ENCODE data around the gene MYO15A.

MYO15A gene

GRCh38 chr17:18108401-18109312, at the start of gene MYO15A:
Gene MYO15A (plus strand): TSS chr17:18108756. CDS start chr17:18118801, 10,045 bp downstream.
- no peak for DNase-seq (ENCODE audit: low read depth)
- TF ChIP-seq CTCF (IDR thresholded peaks at IDR 0.05; ENCODE audit: control insufficient read depth, insufficient read depth, low read depth, low read length, missing control alignments): no peak
- H3K4me3 ChIP-seq (ENCODE audit: control insufficient read depth, low read depth, low read length): no peak within 1 kb of the TSS

GRCh38 chr17:18059283-18059682, 49.3 kb upstream of the MYO15A start:
- H3K4me3 ChIP-seq (ENCODE audit: control insufficient read depth, low read depth, low read length): no peak overlapping the region
- no peak for DNase-seq (ENCODE audit: low read depth)
- TF ChIP-seq CTCF (IDR thresholded peaks at IDR 0.05; ENCODE audit: control insufficient read depth, insufficient read depth, low read depth, low read length, missing control alignments): no peak

GRCh38 chr17:18064053-18064452, 44.5 kb upstream of the MYO15A start:
- no peak for DNase-seq (ENCODE audit: low read depth)
- TF ChIP-seq CTCF (IDR thresholded peaks at IDR 0.05; ENCODE audit: control insufficient read depth, insufficient read depth, low read depth, low read length, missing control alignments): no peak
- no peak overlapping the region for H3K4me3 ChIP-seq (ENCODE audit: control insufficient read depth, low read depth, low read length)

GRCh38 chr17:18065546-18065945, 43.0 kb upstream of the MYO15A start:
- no peak for DNase-seq (ENCODE audit: low read depth)
- no peak for TF ChIP-seq CTCF (IDR thresholded peaks at IDR 0.05; ENCODE audit: control insufficient read depth, insufficient read depth, low read depth, low read length, missing control alignments)
- H3K4me3 ChIP-seq (ENCODE audit: control insufficient read depth, low read depth, low read length): no peak overlapping the region

- no peak for TF ChIP-seq CTCF (IDR thresholded peaks at IDR 0.05; ENCODE audit: control insufficient read depth, insufficient read depth, low read depth, low read length, missing control alignments)
- DNase-seq (ENCODE audit: low read depth): no peak
- no peak overlapping the region for H3K4me3 ChIP-seq (ENCODE audit: control insufficient read depth, low read depth, low read length)
These were observed 41.7 kb upstream of the MYO15A start for GRCh38 chr17:18066866-18067265.

- H3K4me3 ChIP-seq (ENCODE audit: control insufficient read depth, low read depth, low read length): no peak overlapping the region
- TF ChIP-seq CTCF (IDR thresholded peaks at IDR 0.05; ENCODE audit: control insufficient read depth, insufficient read depth, low read depth, low read length, missing control alignments): no peak
- DNase-seq (ENCODE audit: low read depth): no peak
These were observed 39.5 kb upstream of the MYO15A start for GRCh38 chr17:18069101-18069500.
